HepG2 (cell line): ENCODE results near the gene MEI1. TPM values are rescaled to one million over a fixed set of nuclear protein-coding genes. Genes with fewer than 3 reads are reported as not detected.

ENCODE experiments used
- GABPB1 ChIP-seq: IDR thresholded peaks from 2 replicates; pipeline ENCODE4 v1.6.1; 2016; ENCODE audit warnings: mild to moderate bottlenecking, missing genetic modification reagents, moderate library complexity, missing compliant biosample characterization
- HMGA1 ChIP-seq: sonication (generic); formaldehyde crosslinking; conservative IDR thresholded peaks from 2 replicates; pipeline ENCODE4 v1.4.0; 2020; ENCODE audit warnings: missing genetic modification reagents
- KLF12 ChIP-seq: sonication (generic); formaldehyde crosslinking; IDR thresholded peaks from 2 replicates; pipeline ENCODE4 v1.4.0; 2020; ENCODE audit warnings: missing genetic modification reagents, borderline replicate concordance
- MEIS2 ChIP-seq: sonication (generic); formaldehyde crosslinking; IDR thresholded peaks from 2 replicates; pipeline ENCODE4 v1.9.0; 2021; ENCODE audit warnings: mild to moderate bottlenecking, missing genetic modification reagents
- MIER3 ChIP-seq: IDR thresholded peaks from 2 replicates; pipeline ENCODE4 v1.6.1; 2016; ENCODE audit warnings: missing compliant biosample characterization, borderline replicate concordance
- RCOR2 ChIP-seq: IDR thresholded peaks from 2 replicates; pipeline ENCODE4 v1.6.1; 2016; ENCODE audit warnings: missing biosample characterization, missing genetic modification reagents
- REXO4 ChIP-seq: sonication (generic); formaldehyde crosslinking; IDR thresholded peaks from 2 replicates; pipeline ENCODE4 v1.8.0; 2022; ENCODE audit warnings: missing genetic modification reagents, mild to moderate bottlenecking, borderline replicate concordance
- RNF2 ChIP-seq: fragments of 450-650 bp; conservative IDR thresholded peaks from 2 replicates; pipeline ENCODE4 v1.6.1; 2016; ENCODE audit warnings: low read depth
- SNAPC2 ChIP-seq: sonication (generic); formaldehyde crosslinking; IDR thresholded peaks from 2 replicates; pipeline ENCODE4 v1.8.1; 2022; ENCODE audit warnings: mild to moderate bottlenecking, missing genetic modification reagents
- SNRNP70 ChIP-seq: fragments of 200-400 bp; formaldehyde crosslinking; IDR thresholded peaks from 2 replicates; pipeline ENCODE4 v1.6.1; 2017; ENCODE audit warnings: mild to moderate bottlenecking, low read depth, low read length, moderate library complexity
- ZC3H4 ChIP-seq: sonication (generic); formaldehyde crosslinking; IDR thresholded peaks from 2 replicates; pipeline ENCODE4 v1.4.0; 2020; ENCODE audit warnings: missing genetic modification reagents, borderline replicate concordance
- ZFX ChIP-seq: sonication (generic); formaldehyde crosslinking; IDR thresholded peaks from 2 replicates; pipeline ENCODE4 v1.4.0; 2020; ENCODE audit warnings: mild to moderate bottlenecking, low read depth, missing genetic modification reagents, moderate library complexity
- ZIK1 ChIP-seq: sonication (generic); formaldehyde crosslinking; IDR thresholded peaks from 2 replicates; pipeline ENCODE4 v1.5.0; 2020; ENCODE audit warnings: mild to moderate bottlenecking, low read depth, missing genetic modification reagents, borderline replicate concordance
- ZNF121 ChIP-seq: sonication (generic); formaldehyde crosslinking; IDR thresholded peaks from 2 replicates; pipeline ENCODE4 v1.5.0; 2020; ENCODE audit warnings: mild to moderate bottlenecking, missing genetic modification reagents
- ZNF260 ChIP-seq: sonication (generic); formaldehyde crosslinking; IDR thresholded peaks from 2 replicates; pipeline ENCODE4 v1.4.0; 2020; ENCODE audit warnings: missing genetic modification reagents, low read depth, mild to moderate bottlenecking, borderline replicate concordance
- ZNF274 ChIP-seq: sonication (generic); formaldehyde crosslinking; IDR thresholded peaks from 2 replicates; pipeline ENCODE4 v1.5.1; 2020; ENCODE audit warnings: mild to moderate bottlenecking, missing genetic modification reagents
- ZNF724P ChIP-seq: sonication (generic); formaldehyde crosslinking; IDR thresholded peaks from 2 replicates; pipeline ENCODE4 v1.8.0; 2022; ENCODE audit warnings: missing genetic modification reagents, borderline replicate concordance
- ZNF746 ChIP-seq: sonication (generic); formaldehyde crosslinking; IDR thresholded peaks from 2 replicates; pipeline ENCODE4 v1.8.0; 2022; ENCODE audit warnings: mild to moderate bottlenecking, missing genetic modification reagents
- polyA plus RNA-seq, 8 experiments: library from polyadenylated mRNA; depleted of rRNA in 3 of 8; stranded (reverse) in 7 of 8; unstranded in 1 of 8; fragments of >200 nt; fragmentation: Illumina TruSeq in 4 of 8; extraction: Trizol in 4 of 8; gene quantifications; 2 replicates each; pipeline versions ENCODE4 v1.2.1 to v1.2.3, GENCODE V29; 2011 to 2016; ENCODE audit warnings: low read depth in 4 of 8, missing spikeins in 1 of 8, mixed read lengths in 1 of 8; ENCODE audit not compliant: insufficient read depth in 1 of 8
- total RNA-seq, 5 experiments: library from RNA; depleted of rRNA; stranded (reverse); fragments of >200 nt; fragmentation: Illumina TruSeq; extraction: Trizol; gene quantifications; 2 replicates each; pipeline ENCODE4 v1.2.3, GENCODE V29; 2016; ENCODE audit warnings: low read depth in 1 of 5
- TF ChIP-seq, protein P1 (sequence below): IDR thresholded peaks from 2 replicates; pipeline ENCODE4 v1.4.0; 2020; ENCODE audit warnings: mild to moderate bottlenecking, missing genetic modification reagents
- TF ChIP-seq, protein P2 (sequence below): sonication (generic); formaldehyde crosslinking; IDR thresholded peaks from 2 replicates; pipeline ENCODE4 v1.8.1; 2023; ENCODE audit warnings: mild to moderate bottlenecking, inconsistent platforms, moderate library complexity, missing genetic modification reagents, borderline replicate concordance
- TF ChIP-seq, protein P3 (sequence below): sonication (generic); formaldehyde crosslinking; IDR thresholded peaks from 2 replicates; pipeline ENCODE4 v1.8.0; 2022; ENCODE audit warnings: missing genetic modification reagents, mild to moderate bottlenecking, inconsistent platforms, borderline replicate concordance

MEI1 gene
- total and polyA plus RNA-seq, 2 of the 13 experiments (the other 11 are each of a cell fraction or from before 2014, with no cell fraction given), result 0.75 to 1.9 TPM

DNA sequence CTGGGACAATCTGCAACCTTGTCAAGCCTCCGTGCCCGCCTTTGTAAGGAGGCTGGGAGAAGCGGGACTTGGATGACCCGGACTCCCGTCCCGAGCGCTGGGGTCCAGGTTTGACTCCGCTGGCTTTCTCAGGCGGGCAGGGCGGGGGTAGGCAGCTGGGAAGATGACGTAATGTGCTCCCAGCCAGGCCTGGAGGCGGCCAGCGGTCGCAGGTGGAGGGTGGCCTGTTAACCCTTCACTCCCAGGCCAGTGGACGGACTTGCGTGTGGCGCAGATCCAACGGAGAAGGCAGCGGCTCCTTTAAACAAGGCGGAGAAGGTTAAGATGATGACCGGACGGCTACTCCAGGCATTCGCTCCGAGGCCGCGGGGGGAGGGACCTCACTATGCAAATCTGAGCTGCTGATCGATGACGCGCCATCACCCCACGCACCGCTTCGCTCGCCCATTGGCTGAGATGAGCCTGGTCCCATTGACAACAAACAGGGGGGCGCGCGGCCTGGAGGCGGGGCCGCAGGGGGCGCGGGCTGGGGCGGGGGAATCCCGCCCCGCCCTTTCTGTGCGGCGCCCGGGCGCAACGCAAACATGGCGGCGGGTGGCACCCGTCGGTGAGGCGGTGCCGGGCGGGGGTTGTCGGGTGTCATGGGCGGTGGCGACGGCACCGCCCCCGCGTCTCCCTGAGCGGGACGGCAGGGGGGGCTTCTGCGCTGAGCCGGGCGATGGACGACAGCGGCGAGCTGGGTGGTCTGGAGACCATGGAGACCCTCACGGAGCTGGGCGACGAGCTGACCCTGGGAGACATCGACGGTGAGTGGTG lies 133.5 kb downstream of the MEI1 start, which contains the start of gene SREBF2 (continued):
- TF ChIP-seq ZNF724P (CRISPR knock-in tag) (peak; percentile 63; the same call in 1 of the 2 replicates), ZIK1 (CRISPR knock-in tag) (no peak), ZFX (CRISPR knock-in tag) (peak; percentile 77), ZNF121 (CRISPR knock-in tag) (peak; percentile 7; the same call in 1 of the 2 replicates), MIER3 (peak; percentile 44; the same call in 1 of the 2 replicates), ZC3H4 (CRISPR knock-in tag) (peak; percentile 42; the same call in 1 of the 2 replicates), KLF12 (CRISPR knock-in tag) (0 out of 2 replicates have a peak, but pooled peaks have one; percentile 50), SNRNP70 (no peak), RCOR2 (CRISPR knock-in tag) (no peak), GABPB1 (CRISPR knock-in tag) (peak; percentile 57), REXO4 (CRISPR knock-in tag) (no peak), RNF2 (no peak), ZNF746 (CRISPR knock-in tag) (no peak; the same call in 1 of the 2 replicates), MEIS2 (no peak), SNAPC2 (CRISPR knock-in tag) (peak; percentile 87; the same call in 1 of the 2 replicates), HMGA1 (CRISPR knock-in tag) (no peak), ZNF274 (CRISPR knock-in tag) (no peak; the same call in none of the 2 replicates), ZNF260 (CRISPR knock-in tag) (no peak)
- TF ChIP-seq, protein P1, sequence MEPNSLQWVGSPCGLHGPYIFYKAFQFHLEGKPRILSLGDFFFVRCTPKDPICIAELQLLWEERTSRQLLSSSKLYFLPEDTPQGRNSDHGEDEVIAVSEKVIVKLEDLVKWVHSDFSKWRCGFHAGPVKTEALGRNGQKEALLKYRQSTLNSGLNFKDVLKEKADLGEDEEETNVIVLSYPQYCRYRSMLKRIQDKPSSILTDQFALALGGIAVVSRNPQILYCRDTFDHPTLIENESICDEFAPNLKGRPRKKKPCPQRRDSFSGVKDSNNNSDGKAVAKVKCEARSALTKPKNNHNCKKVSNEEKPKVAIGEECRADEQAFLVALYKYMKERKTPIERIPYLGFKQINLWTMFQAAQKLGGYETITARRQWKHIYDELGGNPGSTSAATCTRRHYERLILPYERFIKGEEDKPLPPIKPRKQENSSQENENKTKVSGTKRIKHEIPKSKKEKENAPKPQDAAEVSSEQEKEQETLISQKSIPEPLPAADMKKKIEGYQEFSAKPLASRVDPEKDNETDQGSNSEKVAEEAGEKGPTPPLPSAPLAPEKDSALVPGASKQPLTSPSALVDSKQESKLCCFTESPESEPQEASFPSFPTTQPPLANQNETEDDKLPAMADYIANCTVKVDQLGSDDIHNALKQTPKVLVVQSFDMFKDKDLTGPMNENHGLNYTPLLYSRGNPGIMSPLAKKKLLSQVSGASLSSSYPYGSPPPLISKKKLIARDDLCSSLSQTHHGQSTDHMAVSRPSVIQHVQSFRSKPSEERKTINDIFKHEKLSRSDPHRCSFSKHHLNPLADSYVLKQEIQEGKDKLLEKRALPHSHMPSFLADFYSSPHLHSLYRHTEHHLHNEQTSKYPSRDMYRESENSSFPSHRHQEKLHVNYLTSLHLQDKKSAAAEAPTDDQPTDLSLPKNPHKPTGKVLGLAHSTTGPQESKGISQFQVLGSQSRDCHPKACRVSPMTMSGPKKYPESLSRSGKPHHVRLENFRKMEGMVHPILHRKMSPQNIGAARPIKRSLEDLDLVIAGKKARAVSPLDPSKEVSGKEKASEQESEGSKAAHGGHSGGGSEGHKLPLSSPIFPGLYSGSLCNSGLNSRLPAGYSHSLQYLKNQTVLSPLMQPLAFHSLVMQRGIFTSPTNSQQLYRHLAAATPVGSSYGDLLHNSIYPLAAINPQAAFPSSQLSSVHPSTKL (CRISPR knock-in tag), result peak; percentile 17; the same call in 1 of the 2 replicates
- TF ChIP-seq, protein P2, sequence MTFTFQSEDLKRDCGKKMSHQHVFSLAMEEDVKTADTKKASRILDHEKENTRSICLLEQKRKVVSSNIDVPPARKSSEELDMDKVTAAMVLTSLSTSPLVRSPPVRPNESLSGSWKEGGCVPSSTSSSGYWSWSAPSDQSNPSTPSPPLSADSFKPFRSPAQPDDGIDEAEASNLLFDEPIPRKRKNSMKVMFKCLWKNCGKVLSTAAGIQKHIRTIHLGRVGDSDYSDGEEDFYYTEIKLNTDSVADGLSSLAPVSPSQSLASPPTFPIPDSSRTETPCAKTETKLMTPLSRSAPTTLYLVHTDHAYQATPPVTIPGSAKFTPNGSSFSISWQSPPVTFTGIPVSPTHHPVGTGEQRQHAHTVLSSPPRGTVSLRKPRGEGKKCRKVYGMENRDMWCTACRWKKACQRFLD (CRISPR knock-in tag), result no peak; the same call in 1 of the 2 replicates
- TF ChIP-seq, protein P3, sequence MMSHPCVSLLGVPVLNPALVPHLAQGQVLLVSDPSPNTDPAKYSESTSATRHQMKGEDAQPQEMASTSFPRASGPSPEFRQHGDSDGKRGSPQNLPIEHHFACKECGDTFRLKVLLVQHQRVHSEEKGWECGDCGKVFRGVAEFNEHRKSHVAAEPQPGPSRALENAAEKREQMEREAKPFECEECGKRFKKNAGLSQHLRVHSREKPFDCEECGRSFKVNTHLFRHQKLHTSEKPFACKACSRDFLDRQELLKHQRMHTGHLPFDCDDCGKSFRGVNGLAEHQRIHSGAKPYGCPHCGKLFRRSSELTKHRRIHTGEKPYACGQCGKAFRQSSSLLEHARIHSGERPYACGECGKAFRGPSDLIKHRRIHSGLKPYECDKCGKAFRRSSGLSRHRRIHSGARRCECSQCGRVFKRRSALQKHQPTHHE (CRISPR knock-in tag), result peak; percentile 64; the same call in 1 of the 2 replicates
